HepG2 (cell line): ENCODE data around the gene MDP1. TPM values are rescaled to one million over a fixed set of nuclear protein-coding genes. Genes with fewer than 3 reads are reported as not detected.

Experiments
- ATF5 ChIP-seq: sonication (generic); formaldehyde crosslinking; IDR thresholded peaks from 2 replicates; pipeline ENCODE4 v1.4.0; 2020; ENCODE audit warnings: mild to moderate bottlenecking, low read depth, missing genetic modification reagents
- BRCA1 ChIP-seq: sonication (generic); formaldehyde crosslinking; IDR thresholded peaks from 2 replicates; pipeline ENCODE4 v1.4.0; 2020; ENCODE audit warnings: missing genetic modification reagents
- CBX1 ChIP-seq: IDR thresholded peaks from one replicate; pipeline ENCODE4 v1.6.1; 2016; ENCODE audit warnings: antibody characterized with exemption, low read depth
- EEA1 ChIP-seq: sonication (generic); formaldehyde crosslinking; IDR thresholded peaks from 2 replicates; pipeline ENCODE4 v1.5.1; 2020; ENCODE audit warnings: mild to moderate bottlenecking, missing genetic modification reagents, borderline replicate concordance
- ELF1 ChIP-seq: sonication (generic); formaldehyde crosslinking; IDR thresholded peaks from 2 replicates; pipeline ENCODE4 v1.4.0; 2020; ENCODE audit warnings: missing genetic modification reagents
- FIP1L1 ChIP-seq: fragments of 200-400 bp; formaldehyde crosslinking; IDR thresholded peaks from 2 replicates; pipeline ENCODE4 v1.6.1; 2018; ENCODE audit warnings: low read depth, mild to moderate bottlenecking, low read length, moderate library complexity, borderline replicate concordance; ENCODE audit not compliant: insufficient read depth
- GPN1 ChIP-seq: sonication (generic); formaldehyde crosslinking; IDR thresholded peaks from 2 replicates; pipeline ENCODE4 v1.5.1; 2020; ENCODE audit warnings: missing genetic modification reagents, borderline replicate concordance
- KAT8 ChIP-seq: IDR thresholded peaks from 2 replicates; pipeline ENCODE4 v1.6.1; 2016; ENCODE audit warnings: missing genetic modification reagents, missing compliant biosample characterization
- MIER2 ChIP-seq: IDR thresholded peaks from 2 replicates; pipeline ENCODE4 v1.6.1; 2016; ENCODE audit warnings: missing biosample characterization, missing genetic modification reagents
- MIXL1 ChIP-seq: IDR thresholded peaks from 2 replicates; pipeline ENCODE4 v1.6.1; 2016
- MLLT10 ChIP-seq: sonication (generic); formaldehyde crosslinking; IDR thresholded peaks from 2 replicates; pipeline ENCODE4 v1.4.0; 2020; ENCODE audit warnings: missing genetic modification reagents
- NCOA1 ChIP-seq: sonication (generic); formaldehyde crosslinking; IDR thresholded peaks from 2 replicates; pipeline ENCODE4 v1.9.0; 2021; ENCODE audit warnings: missing genetic modification reagents
- NFATC3 ChIP-seq: sonication (generic); formaldehyde crosslinking; IDR thresholded peaks from 2 replicates; pipeline ENCODE4 v1.5.1; 2020; ENCODE audit warnings: mild to moderate bottlenecking, missing genetic modification reagents
- NFYB ChIP-seq: sonication (generic); formaldehyde crosslinking; IDR thresholded peaks from 2 replicates; pipeline ENCODE4 v1.4.0; 2020; ENCODE audit warnings: missing genetic modification reagents
- NR3C1 ChIP-seq: sonication (generic); formaldehyde crosslinking; IDR thresholded peaks from 2 replicates; pipeline ENCODE4 v1.4.0; 2020; ENCODE audit warnings: missing genetic modification reagents
- PCBP2 ChIP-seq: fragments of 200-400 bp; formaldehyde crosslinking; optimal IDR thresholded peaks from 2 replicates; pipeline ENCODE3; 2018; ENCODE audit warnings: low read length, low read depth; ENCODE audit not compliant: poor library complexity, severe bottlenecking
- PLSCR1 ChIP-seq: sonication (generic); formaldehyde crosslinking; IDR thresholded peaks from 2 replicates; pipeline ENCODE4 v1.5.0; 2020; ENCODE audit warnings: missing genetic modification reagents, mild to moderate bottlenecking, borderline replicate concordance
- RARA ChIP-seq: IDR thresholded peaks from 2 replicates; pipeline ENCODE4 v1.6.1; 2016; ENCODE audit warnings: missing genetic modification reagents, missing compliant biosample characterization
- RBM39 ChIP-seq: fragments of 200-400 bp; formaldehyde crosslinking; IDR thresholded peaks from one replicate; pipeline ENCODE4 v1.6.1; 2018; ENCODE audit warnings: antibody characterized with exemption, mild to moderate bottlenecking, low read depth, low read length; ENCODE audit not compliant: poor library complexity, severe bottlenecking
- ZBTB1 ChIP-seq: sonication (generic); formaldehyde crosslinking; IDR thresholded peaks from 2 replicates; pipeline ENCODE4 v1.4.0; 2020; ENCODE audit warnings: missing genetic modification reagents, borderline replicate concordance
- ZNF136 ChIP-seq: sonication (generic); formaldehyde crosslinking; IDR thresholded peaks from 2 replicates; pipeline ENCODE4 v1.8.1; 2022; ENCODE audit warnings: low read depth, mild to moderate bottlenecking, moderate library complexity, missing genetic modification reagents
- ZNF225 ChIP-seq: sonication (generic); formaldehyde crosslinking; IDR thresholded peaks from 2 replicates; pipeline ENCODE4 v1.4.0; 2020; ENCODE audit warnings: mild to moderate bottlenecking, missing genetic modification reagents
- ZNF230 ChIP-seq: sonication (generic); formaldehyde crosslinking; IDR thresholded peaks from 2 replicates; pipeline ENCODE4 v1.4.0; 2020; ENCODE audit warnings: mild to moderate bottlenecking, missing genetic modification reagents
- ZNF646 ChIP-seq: sonication (generic); formaldehyde crosslinking; IDR thresholded peaks from 2 replicates; pipeline ENCODE4 v1.9.0; 2021; ENCODE audit warnings: mild to moderate bottlenecking, missing genetic modification reagents
- polyA plus RNA-seq, 8 experiments: library from polyadenylated mRNA; depleted of rRNA in 3 of 8; stranded (reverse) in 7 of 8; unstranded in 1 of 8; fragments of >200 nt; fragmentation: Illumina TruSeq in 4 of 8; extraction: Trizol in 4 of 8; gene quantifications; 2 replicates each; pipeline versions ENCODE4 v1.2.1 to v1.2.3, GENCODE V29; 2011 to 2016; ENCODE audit warnings: low read depth in 4 of 8, missing spikeins in 1 of 8, mixed read lengths in 1 of 8; ENCODE audit not compliant: insufficient read depth in 1 of 8
- total RNA-seq, 5 experiments: library from RNA; depleted of rRNA; stranded (reverse); fragments of >200 nt; fragmentation: Illumina TruSeq; extraction: Trizol; gene quantifications; 2 replicates each; pipeline ENCODE4 v1.2.3, GENCODE V29; 2016; ENCODE audit warnings: low read depth in 1 of 5

The MDP1 gene
- total and polyA plus RNA-seq, 2 of the 13 experiments (the other 11 are each of a cell fraction or from before 2014, with no cell fraction given): 44.1 to 48.7 TPM

- TF ChIP-seq KAT8: peak; percentile 87
- TF ChIP-seq ZBTB1: peak; percentile 85; the same call in 1 of the 2 replicates
- no peak for TF ChIP-seq NCOA1 (CRISPR knock-in tag)
- no peak for TF ChIP-seq ZNF230 (CRISPR knock-in tag)
- no peak; the same call in 1 of the 2 replicates for TF ChIP-seq NFYB (CRISPR knock-in tag)
- TF ChIP-seq FIP1L1: no peak
- TF ChIP-seq ATF5: no peak
- TF ChIP-seq ZNF646 (CRISPR knock-in tag): no peak
- TF ChIP-seq MIER2: no peak
- TF ChIP-seq RARA (CRISPR knock-in tag): peak; percentile 46; the same call in 1 of the 2 replicates
- peak; percentile 4 for TF ChIP-seq CBX1
- TF ChIP-seq GPN1 (CRISPR knock-in tag): peak; percentile 71; the same call in 1 of the 2 replicates
- peak; percentile 95 for TF ChIP-seq RBM39
- peak; percentile 13; the same call in 1 of the 2 replicates for TF ChIP-seq MIXL1 (CRISPR knock-in tag)
- TF ChIP-seq NFATC3 (CRISPR knock-in tag): peak; percentile 88; the same call in 1 of the 2 replicates
- no peak; the same call in 1 of the 2 replicates for TF ChIP-seq BRCA1 (CRISPR knock-in tag)
- peak; percentile 70 for TF ChIP-seq PCBP2
- no peak for TF ChIP-seq ZNF225 (CRISPR knock-in tag)
- peak; percentile 91; the same call in 1 of the 2 replicates for TF ChIP-seq ELF1 (CRISPR knock-in tag)
- peak; percentile 99; the same call in 1 of the 2 replicates for TF ChIP-seq ZNF136 (CRISPR knock-in tag)
- 0 out of 2 replicates have a peak, but pooled peaks have one; percentile 36 for TF ChIP-seq EEA1 (CRISPR knock-in tag)
- no peak for TF ChIP-seq NR3C1
- TF ChIP-seq MLLT10 (CRISPR knock-in tag): peak; percentile 6; the same call in 1 of the 2 replicates
- no peak; the same call in 1 of the 2 replicates for TF ChIP-seq PLSCR1
Measured at GRCh38 chr14:24232121-24232644, 16.3 kb upstream of the MDP1 start, which contains the start of gene NEDD8 (continued).
